Panc1 (cell line): ENCODE measurements around the gene COX7B2. TPM values are rescaled to one million over a fixed set of nuclear protein-coding genes. Genes with fewer than 3 reads are reported as not detected.

Experiments
- ATAC-seq: fragments of 200-7000 bp; cut with Tn5 transposase; 2 replicates; pipeline ENCODE4 v1.9.1; 2020; ENCODE audit warnings: mild to moderate bottlenecking, moderate library complexity
- BruUV-seq: library from RNA; stranded (reverse); fragments of 400-500 nt; replicated peaks from 2 replicates; lab custom pipeline; 2021; lab: Mats Ljungman, UMichigan
- CTCF ChIA-PET: fragments of 300-600 bp; sonication (Branson Sonifier 250); formaldehyde crosslinking; loops from one replicate; lab custom pipeline; 2022; ENCODE audit warnings: antibody characterized with exemption; lab: Charles Lee
- POLR2A ChIA-PET: fragments of 300-600 bp; sonication (Branson Sonifier 250); formaldehyde crosslinking; loops from one replicate; lab custom pipeline; 2022; ENCODE audit warnings: antibody characterized with exemption; lab: Charles Lee
- DNase-seq: peaks from one replicate; pipeline ENCODE4 v3.0.0-alpha.2; 2010; ENCODE audit warnings: low read depth, low spot score
- H3K27ac ChIP-seq: 2 replicates; pipeline ENCODE4 v1.5.1; 2011; ENCODE audit warnings: mild to moderate bottlenecking, low read length, inconsistent platforms
- H3K27me3 ChIP-seq: fragments of 200-500 bp; sonication (Bioruptor generic); 2 replicates; pipeline ENCODE4 v1.6.0; 2014; ENCODE audit warnings: low read length, inconsistent platforms; ENCODE audit not compliant: control insufficient read depth, insufficient read depth
- H3K36me3 ChIP-seq: fragments of 200-500 bp; sonication (Bioruptor generic); 2 replicates; pipeline ENCODE4 v1.5.1; 2014; ENCODE audit warnings: inconsistent platforms, mild to moderate bottlenecking, low read length, moderate library complexity; ENCODE audit not compliant: control insufficient read depth, insufficient read depth
- H3K4me1 ChIP-seq: 2 replicates; pipeline ENCODE4 v1.5.1; 2011; ENCODE audit warnings: inconsistent platforms, mild to moderate bottlenecking, low read length, moderate library complexity; ENCODE audit not compliant: control insufficient read depth, insufficient read depth
- H3K4me3 ChIP-seq, 2 experiments: 2 replicates each; pipeline ENCODE4 v1.5.1; 2011 to 2012; ENCODE audit warnings: low read depth in 2 of 2, low read length in 2 of 2, mild to moderate bottlenecking in 2 of 2, inconsistent platforms in 1 of 2, moderate library complexity in 1 of 2
- H3K9me3 ChIP-seq: fragments of 200-500 bp; sonication (Bioruptor generic); 2 replicates; pipeline ENCODE4 v1.5.1; 2014; ENCODE audit warnings: low read depth, mild to moderate bottlenecking, inconsistent platforms, low read length, moderate library complexity; ENCODE audit not compliant: control insufficient read depth, insufficient read depth
- CTCF ChIP-seq: fragments of 450-650 bp; IDR thresholded peaks from 2 replicates; pipeline ENCODE4 v1.5.1; 2017; ENCODE audit warnings: mild to moderate bottlenecking
- POLR2AphosphoS5 ChIP-seq: IDR thresholded peaks from 2 replicates; pipeline ENCODE4 v1.6.1; 2012; ENCODE audit warnings: mild to moderate bottlenecking, low read depth, low read length, moderate library complexity
- REST ChIP-seq, 2 experiments: IDR thresholded peaks; 2 replicates each; pipeline ENCODE4 v1.6.1; 2011 to 2012; ENCODE audit warnings: low read depth in 2 of 2, control low read depth in 1 of 2, low read length in 1 of 2, mild to moderate bottlenecking in 1 of 2, moderate library complexity in 1 of 2; ENCODE audit not compliant: insufficient read depth in 1 of 2
- SIN3A ChIP-seq: IDR thresholded peaks from 2 replicates; pipeline ENCODE4 v1.6.1; 2012; ENCODE audit warnings: low read depth, mild to moderate bottlenecking, low read length, moderate library complexity, borderline replicate concordance; ENCODE audit not compliant: insufficient read depth
- TCF7L2 ChIP-seq: IDR thresholded peaks from 2 replicates; pipeline ENCODE4 v1.6.1; 2011; ENCODE audit warnings: mild to moderate bottlenecking, low read depth, low read length, inconsistent platforms
- in situ Hi-C: cut with HindIII; loops from 2 replicates; pipeline ENCODE4 v1.10.0; 2016; ENCODE audit warnings: low sequenced_read_pairs, low pct_unique_long_range_greater_than_20kb
- intact Hi-C: fragments of 100-400 bp; cut with micrococcal nuclease; formaldehyde crosslinking; loops from one replicate; pipeline ENCODE4 v1.10.0; 2022; ENCODE audit not compliant: unreplicated experiment
- total RNA-seq: library from RNA; stranded (reverse); gene quantifications from one replicate; pipeline ENCODE4 v1.2.1, GENCODE V29; 2021; ENCODE audit not compliant: unreplicated experiment

The COX7B2 gene
- total RNA-seq, 1 experiment from 2014 or later: not detected

- CTCF ChIA-PET: no interaction called here
- in situ Hi-C loops: no loop called here
These were observed 18.2 kb upstream of the COX7B2 start for GRCh38 chr4:46927201-46927600.

GRCh38 chr4:46924789-46925529 is 15.9 kb upstream of the COX7B2 start:
- DNase-seq (no peak), ATAC-seq (no peak)
- H3K4me1 ChIP-seq: no peaks in the 10 kb centered on the region
- POLR2A ChIA-PET: no interaction called here
- H3K27me3 ChIP-seq: no peaks in the 10 kb centered on the region; the same call in 1 of the 2 replicates
- H3K4me3 ChIP-seq: no peak overlapping the region
- no peaks in the 10 kb centered on the region for H3K9me3 ChIP-seq
- in situ Hi-C loops: no loop called here
- no peak overlapping the region for H3K27ac ChIP-seq
- no peaks in the 10 kb centered on the region for H3K36me3 ChIP-seq
- CTCF ChIA-PET: no interaction called here
- intact Hi-C loops: no loop called here
- BruUV-seq: no TSS peak
- TF ChIP-seq CTCF (no peak), SIN3A (no peak), REST (IDR thresholded peaks at IDR 0.05; ENCODE audit: insufficient read depth in 1 of 2, low read depth in 2 of 2, low read length in 1 of 2) (no peak), TCF7L2 (no peak), POLR2AphosphoS5 (no peak)

More at GRCh38 chr4:46927201-46927600, 18.2 kb upstream of the COX7B2 start:
- Histone ChIP-seq H3K27me3 (no peaks in the 10 kb centered on the region; the same call in 1 of the 2 replicates), H3K4me3 (no peak overlapping the region), H3K27ac (no peak overlapping the region), H3K9me3 (no peaks in the 10 kb centered on the region), H3K4me1 (no peaks in the 10 kb centered on the region), H3K36me3 (no peaks in the 10 kb centered on the region)
- BruUV-seq: no TSS peak
- ATAC-seq (no peak), DNase-seq (no peak)
- POLR2A ChIA-PET: no interaction called here
- TF ChIP-seq TCF7L2 (no peak), SIN3A (no peak), POLR2AphosphoS5 (no peak), REST (IDR thresholded peaks at IDR 0.05; ENCODE audit: insufficient read depth in 1 of 2, low read depth in 2 of 2, low read length in 1 of 2) (no peak), CTCF (no peak)
- intact Hi-C loops: no loop called here
